ENCODE measurements around the gene FAM167B.
"Not testable (repeated sequence)": the region's sequence is repeated elsewhere in the genome, so short reads cannot be mapped to it uniquely, and the experiment has no call there.

The FAM167B gene

DNA sequence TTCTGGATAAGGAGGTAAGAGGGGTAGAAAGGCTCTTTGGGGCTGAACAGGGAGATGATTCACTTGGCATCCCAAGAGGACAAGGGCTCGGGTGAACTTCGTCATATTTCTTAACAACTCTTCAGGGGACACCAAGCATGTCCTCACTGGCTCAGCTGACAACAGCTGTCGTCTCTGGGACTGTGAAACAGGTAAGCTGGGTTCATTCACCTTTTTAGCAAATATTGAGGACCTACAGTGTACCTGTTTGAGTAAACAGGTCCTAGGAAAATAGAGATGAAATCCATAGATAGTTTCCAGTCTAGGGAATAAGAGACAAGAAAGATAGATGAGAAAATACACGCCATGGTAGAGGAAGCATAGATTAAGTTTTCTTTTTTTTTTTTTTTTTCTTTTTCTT lies 22.7 kb upstream of the FAM167B start:
- no peak for DNase-seq

DNA sequence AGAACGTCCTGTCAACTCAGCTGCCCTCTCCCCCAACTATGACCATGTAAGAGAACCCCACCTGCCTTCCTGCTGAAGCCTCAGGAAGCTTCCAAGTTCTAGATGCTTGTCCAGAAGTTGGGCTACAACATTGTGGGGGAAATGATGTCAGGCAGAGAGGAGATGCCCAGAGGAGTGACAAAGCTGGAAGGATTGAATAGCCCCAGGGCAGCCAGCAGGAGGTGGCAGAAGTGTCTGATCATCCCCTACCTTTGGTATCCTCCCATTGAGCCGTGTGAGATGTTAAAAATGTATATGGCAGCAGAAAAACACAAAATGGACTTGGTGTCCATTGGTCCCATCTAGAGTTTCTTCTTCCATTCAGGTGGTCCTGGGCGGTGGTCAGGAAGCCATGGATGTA lies 18.3 kb upstream of the FAM167B start:
- DNase-seq, result no peak

DNA sequence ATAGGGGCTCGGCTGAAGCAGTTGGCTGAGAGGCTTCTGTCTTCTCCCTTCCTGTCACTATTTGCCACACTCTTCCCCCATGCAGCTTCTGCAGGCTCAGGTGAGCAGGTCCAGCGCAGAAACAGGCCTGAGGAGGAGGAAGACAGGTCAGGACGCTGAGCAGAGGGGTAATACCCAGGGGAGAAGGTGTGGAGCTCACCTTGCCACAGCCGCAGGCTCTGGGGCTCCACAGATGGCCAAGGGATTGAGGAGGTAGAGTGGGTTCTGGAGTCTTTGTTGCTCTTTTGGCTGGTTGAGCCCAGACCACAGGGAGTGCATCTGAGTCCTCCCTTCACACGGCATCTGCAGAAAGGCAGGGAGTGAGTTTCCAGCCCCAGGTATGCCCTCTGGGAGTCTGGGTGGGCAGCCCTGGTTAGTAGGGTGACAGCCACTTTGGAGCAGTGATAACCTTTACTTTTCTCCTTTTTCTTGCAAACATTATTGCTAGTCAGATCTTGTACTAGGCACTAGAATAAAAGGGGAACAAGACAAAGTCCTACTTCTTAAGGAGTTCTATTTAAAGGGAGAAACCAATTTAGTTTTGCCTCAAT lies 15.1 kb upstream of the FAM167B start:
- DNase-seq, result no peak

DNA sequence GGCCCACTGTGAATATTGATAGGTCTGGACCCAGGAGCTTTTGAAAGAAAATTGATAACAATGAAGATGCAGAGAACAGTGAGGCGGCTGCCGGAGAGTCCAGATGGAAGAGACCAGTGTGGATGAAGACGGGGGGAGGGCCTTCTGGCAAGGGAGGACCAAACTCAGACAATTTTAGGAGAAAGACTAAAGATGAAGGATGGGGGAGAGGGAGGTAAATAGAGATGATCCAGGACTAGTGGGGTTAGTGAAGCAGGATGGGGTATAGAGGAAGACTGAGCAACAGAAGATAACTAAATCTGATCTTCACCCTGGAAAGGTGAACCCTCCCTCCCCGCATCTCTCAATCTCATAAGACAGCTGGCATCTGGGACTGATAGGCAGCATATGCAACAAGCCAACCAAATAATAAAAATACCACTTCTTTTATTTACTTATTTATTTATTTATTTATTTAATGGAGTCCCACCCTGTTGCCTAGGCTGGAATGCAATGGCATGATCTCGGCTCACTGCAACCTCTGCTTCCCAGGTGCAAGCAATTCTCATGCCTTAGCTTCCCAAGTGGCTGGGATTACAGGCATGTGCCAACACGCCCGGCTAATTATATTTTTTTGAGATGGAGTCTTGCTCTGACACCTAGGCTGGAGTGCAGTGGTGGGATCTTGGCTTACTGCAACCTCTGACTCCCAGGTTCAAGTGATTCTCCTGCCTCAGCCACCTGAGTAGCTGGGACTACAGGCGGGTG lies 14.3 kb upstream of the FAM167B start:
- peak; percentile 35 for DNase-seq

DNA sequence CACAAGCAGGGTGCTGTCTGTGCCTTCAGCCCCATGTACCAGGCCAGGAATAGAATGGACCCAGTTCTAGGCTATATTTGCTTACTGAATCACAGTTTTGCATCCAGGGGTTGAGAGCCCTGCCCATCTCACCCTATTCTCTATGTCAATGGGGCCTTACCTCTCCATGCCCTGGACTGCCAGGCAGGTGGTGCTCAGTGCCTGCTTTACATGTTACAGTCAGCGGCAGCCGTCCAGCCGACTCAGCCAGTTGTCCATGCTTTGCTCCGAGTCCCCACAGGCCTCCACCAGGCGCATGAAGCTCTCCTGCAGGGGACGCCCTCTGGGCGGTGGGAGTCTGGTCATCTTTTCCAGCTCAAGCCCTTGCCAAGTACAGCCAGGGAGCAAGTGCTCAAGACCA lies 12.2 kb upstream of the FAM167B start:
- DNase-seq, result no peak

DNA sequence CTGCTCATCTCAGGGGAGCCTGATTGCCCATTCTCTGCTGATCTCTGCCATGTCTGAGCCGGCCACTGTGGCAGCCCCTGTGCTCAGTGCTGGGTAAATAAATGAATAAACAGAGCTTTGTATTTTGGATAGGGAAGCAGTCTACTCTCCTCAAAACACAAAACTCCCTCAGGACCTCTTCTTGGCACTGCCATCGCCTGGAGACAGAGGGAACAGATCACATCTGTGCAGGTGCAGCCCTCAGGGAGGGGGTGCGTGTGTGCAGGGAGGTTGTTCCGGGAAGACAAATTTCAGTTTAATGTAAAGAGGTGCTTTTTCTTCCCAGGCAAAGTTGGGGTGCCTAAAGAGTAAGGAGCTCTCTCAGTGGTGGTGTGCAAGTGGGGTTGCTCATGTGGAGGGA lies 7.7 kb upstream of the FAM167B start:
- DNase-seq, result no peak

DNA sequence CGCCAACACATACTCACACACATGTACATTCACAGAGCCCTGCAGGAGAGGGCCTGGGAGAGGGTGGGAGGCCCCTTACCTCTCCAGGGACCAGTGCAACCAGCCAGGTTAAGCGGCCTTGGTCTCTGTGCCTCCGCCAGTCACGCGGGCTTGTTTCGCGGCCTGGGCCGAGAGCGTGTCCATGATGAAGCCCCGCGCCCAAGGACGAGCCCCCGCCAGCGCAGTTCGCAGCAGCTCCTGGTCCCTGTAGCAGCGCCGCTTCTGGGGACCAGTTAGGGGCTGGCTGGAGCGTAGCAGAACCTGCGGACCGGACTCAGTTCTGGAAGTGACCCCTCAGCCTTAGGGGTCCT lies 7.3 kb upstream of the FAM167B start:
- no peak for DNase-seq

DNA sequence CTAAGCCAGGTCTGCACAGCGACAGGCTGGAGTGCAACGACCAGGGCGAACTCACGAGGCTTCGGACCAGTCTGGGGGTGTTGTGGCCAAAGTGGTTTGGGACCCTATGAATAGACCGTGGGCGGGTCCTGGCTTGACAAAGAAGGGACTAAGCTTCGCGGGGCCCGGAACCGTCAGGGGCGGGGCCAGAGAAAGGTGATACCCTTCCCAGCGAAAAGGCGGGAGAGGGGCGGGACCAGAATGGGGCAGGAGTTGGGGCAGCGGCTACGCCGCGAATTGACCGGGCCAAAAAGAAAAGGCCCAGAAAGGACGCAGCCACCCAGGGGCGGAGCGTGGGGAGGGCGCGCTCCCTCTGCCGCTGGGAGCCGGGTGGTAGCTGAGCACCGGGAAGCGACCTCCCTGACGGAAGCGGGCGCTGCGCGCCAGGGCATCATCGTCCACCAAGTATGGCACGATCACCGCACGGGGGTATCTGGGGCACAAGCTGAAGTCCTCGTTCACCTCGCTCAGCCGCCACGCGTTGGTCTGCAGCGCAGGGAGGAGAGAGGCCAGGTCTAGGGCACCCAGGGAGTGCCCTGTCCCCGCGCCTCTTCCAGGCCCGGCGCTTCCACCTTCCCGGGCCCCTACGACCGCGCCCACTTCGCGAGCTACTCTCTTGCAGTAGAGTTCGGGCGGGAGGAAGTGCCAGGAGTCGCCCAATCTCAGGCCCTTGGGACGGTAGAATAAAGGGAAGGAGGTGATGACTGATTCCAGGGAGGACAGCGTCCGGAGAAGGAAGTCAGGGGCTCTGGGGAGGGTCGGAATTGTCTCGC lies 6.7 kb upstream of the FAM167B start:
- no peak for DNase-seq

DNA sequence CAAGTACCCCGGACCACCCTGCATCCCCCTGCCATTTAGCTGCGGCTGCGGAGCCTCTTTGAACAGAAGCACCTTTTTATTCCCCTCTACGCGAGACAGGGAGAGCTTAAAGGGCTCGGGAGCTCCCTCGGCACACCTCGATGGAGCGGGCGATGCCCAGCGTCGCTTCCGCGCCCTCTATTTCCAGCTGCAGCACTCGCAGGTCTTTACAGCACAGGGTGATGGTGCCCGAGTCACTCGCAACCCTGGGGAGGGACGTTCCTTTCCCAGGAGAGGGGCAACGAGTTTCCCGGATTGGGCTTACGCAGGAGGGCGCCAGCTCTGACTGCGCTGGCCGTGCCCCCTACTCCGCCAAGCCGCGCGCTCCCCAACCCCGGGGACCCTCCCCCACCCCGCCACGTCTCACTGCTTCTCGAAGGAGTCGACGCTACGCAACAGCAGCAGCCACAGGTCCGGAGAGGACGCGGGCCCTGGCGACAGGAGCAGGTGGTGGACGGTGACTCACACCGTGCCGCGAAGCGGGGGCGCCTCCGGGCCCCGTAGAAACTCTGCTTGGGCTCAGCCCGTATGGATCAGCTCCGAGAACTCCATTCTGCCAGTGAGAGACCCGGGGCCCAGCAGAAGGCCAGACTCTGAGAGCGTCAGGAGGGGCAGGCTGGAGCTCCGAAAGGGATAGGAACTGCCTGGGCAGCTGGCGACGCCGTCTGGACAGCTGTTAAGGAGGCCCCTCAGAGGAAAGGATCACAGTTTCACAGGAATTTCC lies 5.8 kb upstream of the FAM167B start:
- no peak for DNase-seq

DNA sequence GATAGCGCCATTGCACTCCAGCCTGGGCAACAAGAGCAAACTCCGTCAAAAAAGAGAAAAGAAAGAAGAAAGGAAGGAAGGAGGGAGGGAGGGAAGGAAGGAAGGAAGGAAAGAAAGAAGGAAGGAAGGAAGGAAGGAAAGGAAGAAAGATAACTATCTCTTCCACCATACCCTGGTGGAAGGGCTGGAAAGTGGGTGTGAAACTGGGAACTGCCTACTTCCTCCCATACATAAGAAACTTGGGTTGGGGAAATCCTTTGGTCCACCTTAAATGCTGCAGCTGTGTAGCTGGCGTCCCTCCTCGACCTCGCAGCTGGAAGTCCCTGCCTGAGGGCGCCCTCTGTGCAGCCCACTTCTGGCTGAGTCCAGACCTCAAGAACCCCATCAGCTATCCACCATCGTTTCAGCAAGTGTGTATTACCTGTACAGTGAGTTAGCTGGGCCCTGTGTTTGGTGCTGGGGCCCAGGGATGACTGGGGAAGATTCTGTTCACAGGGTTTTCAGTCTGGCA lies 4.6 kb upstream of the FAM167B start:
- no peak for DNase-seq

DNA sequence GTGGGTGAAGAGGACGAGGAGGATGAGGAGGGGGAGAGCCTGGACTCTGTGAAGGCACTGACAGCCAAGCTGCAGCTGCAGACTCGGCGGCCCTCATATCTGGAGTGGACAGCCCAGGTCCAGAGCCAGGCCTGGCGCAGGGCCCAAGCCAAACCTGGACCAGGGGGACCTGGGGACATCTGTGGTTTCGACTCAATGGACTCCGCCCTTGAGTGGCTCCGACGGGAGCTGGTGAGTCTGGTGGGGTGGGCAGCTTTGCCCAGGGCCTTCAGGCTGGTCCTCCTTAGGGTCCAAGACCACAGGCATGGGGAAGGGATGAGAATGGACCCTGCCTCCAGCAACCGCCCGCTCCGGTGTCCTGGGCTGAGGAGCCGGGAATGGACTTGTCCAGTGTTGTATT lies 430 bp downstream of the FAM167B start:
- DNase-seq, result no peak

DNA sequence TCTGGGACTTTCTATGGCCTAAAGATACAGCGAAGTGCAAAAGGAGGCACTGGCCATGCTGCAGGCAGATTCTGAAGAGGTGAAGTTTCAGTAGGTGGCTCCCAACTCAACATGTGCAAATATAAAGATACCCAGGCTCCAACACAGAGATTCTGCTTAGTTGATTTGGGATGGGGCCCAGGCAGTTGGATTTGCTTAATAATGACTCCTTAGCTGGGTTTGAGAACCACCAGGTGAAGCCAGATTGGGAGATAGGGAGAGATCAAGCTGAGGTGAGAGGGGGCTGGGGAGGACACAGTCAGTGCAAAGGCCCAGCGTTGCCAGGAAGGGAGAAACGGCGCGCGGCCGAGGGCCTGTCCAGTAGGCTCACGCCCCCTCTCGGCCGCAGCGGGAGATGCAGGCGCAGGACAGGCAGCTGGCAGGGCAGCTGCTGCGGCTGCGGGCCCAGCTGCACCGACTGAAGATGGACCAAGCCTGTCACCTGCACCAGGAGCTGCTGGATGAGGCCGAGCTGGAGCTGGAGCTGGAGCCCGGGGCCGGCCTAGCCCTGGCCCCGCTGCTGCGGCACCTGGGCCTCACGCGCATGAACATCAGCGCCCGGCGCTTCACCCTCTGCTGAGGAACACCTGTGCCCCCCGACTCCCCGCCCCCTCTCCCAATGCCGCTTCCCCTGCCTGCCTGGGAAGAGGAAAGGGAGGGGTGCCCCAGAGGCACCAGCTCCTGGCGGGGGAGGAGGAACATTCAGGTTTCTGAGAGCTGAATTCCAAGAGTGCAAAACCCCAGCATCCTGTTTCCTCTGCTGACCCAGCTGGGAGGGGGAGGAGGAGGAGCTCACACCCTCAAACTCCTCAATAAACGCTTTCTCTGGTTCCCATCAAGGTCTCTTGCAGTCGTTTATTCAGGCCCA lies 1.2 kb downstream of the FAM167B start:
- peak; percentile 47 for DNase-seq

DNA sequence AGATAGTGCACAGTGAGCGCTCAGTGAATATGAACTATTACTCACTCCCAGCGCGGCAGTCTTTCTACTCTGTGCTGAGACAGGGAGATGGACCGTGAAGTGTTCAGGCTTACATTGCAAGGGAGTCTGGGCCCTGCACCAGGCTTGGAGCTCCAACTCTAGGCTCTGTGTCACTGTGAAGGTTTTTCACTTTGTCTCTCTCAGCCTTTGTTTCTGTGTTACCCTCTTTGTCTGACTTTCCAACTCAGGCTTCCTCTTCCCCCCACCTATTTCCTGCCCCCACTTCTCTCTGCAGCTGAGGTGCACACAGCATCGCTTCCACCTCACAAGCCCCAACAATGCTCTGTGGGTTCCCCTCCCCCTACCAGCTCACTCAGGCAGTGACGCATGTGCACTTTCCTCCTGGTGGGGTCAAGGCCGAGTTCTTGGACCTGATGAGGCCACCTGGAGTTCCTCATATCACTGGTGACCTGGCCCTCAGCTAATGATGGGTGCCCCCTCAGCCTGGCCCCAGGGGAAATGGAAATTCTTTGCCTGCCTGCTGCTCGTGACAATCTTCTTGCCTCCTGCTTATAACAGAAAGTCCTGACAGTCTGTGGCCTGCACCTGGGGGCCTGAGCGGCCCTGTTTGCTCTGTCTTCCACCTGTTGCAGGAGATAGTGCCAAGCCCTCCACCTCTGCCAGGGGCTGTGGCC lies 3.0 kb downstream of the FAM167B start:
- DNase-seq, result no peak

DNA sequence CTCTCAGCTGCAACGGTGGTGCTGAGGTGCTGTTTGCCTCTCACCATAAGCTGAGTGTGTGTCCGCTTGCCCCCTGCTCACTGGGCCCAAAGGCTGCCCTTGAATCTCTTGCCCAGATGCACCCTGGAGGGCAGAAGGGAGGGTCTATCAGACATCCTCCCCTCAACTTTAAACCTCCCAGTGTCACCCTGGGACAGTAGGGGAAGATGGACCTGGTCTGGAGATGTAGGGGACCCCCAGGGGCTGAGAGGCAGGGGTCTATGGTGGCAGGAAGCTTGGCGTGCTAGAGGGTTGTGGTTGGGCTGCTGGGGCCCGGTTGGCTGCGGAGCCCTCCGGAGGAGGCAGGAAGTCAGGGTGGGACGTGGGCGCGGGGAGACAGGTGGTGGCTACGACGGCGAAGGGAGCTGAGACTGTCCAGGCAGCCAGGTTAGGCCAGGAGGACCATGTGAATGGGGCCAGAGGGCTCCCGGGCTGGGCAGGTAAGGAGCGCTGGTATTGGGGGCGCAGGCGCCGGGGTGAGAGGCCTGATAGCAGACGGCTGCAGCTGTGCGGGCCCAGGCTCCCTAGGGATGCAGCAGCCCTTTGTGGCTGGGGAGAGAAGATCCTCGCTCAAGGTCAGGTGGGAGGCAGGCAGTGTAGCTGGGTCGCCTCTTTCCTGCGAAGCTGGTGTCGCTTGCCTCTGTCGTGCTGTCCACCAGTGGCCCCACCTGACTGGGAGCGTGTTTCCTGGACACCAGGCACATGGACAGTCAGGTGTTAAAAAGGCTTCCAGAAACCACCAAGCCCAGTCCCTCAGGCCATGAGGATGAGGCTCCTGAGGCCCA lies 4.1 kb downstream of the FAM167B start, which contains the start of gene LCK:
Gene LCK, plus strand, starts transcription at position 373 of the 824 bp plus-strand sequence. CDS start 23,065 bp downstream, outside the sequence.
- DNase-seq, result no peak

DNA sequence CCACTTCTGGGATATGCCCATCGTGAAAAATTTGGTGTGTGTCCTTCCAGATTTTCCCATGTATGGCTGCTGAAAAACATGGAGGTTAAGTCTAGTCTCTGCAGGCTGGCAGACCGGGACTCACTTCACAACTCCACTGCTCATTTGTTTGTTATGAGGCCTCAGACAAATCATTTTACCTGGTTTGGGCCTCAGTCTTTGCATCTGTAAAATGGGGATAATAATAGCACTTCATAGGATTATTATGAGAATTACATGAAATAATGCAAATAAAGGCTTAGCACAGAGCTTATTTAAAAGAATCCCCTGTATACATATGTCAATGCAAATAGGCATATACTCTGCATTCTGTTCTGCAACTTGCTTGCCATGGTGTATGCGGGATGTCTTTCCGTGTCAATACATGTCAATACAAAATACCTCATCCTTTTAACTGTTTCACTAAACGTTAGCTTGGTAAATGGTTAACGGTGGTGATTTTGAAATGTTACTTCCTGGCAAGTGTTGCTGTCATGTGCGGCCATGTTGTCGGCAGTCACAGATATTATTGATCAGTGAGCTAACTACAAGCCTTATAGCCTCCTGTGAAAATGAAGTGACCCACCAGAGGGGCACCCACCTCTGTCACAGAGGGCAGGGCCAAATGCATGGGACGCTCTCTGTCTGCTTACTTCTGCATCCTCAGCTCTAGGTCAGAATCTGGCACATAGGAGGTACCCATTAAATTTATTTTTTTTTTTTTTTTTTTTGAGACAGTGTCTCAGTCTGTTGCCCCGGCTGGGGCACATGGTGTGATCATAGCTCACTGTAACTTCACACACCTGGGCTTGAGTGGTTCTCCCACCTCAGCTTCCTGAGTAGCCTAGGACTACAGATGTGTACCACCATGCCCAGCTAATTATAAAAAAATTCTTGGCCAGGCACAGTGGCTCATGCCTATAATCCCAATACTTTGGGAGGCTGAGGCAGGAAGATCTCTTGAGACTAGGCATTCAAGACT lies 8.3 kb downstream of the FAM167B start:
- no peak for DNase-seq

DNA sequence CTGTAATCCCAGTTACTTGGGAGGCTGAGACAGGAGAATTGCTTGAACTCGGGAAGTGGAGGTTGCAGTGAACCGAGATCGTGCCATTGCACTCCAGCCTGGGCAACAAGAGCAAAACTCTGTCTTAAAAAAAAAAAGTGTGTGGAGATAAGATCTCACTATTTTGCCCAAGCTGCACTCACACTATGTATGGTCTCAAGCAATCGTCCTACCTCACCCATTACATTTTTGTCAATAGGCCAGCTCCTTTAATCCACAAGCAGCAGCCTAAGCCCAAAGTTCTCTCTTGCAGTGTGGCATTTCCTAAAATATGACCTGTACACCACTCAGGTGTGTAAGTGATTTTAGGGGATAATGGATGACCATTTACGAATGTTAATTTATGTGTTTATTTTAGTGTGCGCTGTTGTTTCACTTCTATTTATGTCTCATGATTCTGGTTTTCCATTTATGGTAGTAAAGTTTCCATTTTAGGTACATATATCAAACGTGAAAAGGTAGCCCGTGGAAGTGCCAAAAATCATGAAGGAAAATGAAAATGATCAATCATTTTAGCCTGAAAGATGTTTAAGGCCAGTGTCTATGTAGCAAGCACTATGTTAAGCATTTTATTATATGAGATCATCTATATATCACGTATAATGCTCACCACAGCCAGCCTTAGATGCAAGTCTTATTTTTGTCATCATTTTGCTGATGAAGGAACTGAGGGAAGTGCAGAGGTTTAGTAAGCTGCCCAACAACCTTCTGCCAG lies 9.6 kb downstream of the FAM167B start:
- no peak for DNase-seq

DNA sequence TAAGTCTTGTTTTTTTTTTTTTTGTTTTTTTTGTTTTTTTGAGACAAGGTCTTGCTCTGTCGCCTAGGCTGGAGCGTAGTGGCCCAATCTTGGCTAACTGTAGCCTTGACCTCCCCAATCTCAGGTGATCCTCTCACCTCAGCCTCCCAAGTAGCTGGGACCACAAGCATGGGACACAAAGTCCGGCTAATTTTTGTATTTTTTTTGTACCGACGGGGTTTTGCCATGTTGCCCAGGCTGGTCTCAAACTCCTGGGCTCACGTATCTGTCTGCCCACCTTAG lies 10.1 kb downstream of the FAM167B start:
- DNase-seq, result no peak

DNA sequence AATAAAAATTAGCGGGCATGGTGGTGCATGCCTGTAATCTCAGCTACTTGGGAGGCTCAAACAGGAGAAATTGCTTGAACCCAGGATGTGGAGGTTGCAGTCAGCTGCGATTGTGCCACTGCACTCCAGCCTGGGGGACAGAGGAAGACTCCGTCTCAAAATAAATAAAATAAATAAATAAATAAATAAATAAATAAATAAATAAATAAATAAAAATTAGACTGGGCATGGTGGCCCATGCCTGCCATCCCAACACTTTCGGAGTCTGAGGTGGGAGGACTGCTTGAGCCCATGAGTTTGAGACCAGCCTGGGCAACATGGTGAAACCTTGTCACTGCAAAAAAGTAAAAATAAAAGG lies 16.2 kb downstream of the FAM167B start:
- not testable (repeated sequence) for DNase-seq

DNA sequence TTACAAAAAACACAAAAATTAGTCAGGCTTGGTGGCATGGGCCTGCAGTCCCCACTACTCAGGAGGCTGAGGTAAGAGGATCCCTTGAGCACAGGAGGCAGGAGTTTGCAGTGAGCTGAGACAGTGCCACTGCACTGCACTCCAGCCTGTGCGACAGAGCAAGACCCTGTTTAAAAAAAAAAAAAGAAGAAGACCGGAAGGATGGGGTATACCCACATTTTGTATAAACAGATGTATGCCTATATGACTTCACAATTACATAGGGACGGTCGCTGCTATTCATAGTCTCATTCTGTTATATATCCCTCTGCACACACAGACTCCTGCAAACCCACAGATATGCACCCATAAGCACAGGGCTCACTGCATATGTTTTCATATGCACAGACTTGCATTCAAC lies 16.7 kb downstream of the FAM167B start:
- DNase-seq, result no peak
